Transverse colon (tissue), 4 donors: Measurements from ENCODE around the gene KRTAP5-10. TPM values are rescaled to one million over a fixed set of nuclear protein-coding genes. Genes with fewer than 3 reads are reported as not detected.
"Not testable (repeated sequence)": the region's sequence is repeated elsewhere in the genome, so short reads cannot be mapped to it uniquely, and the experiment has no call there.

ENCODE experiments used
- DNase-seq: peaks from one replicate; pipeline ENCODE4 v3.0.0-alpha.2; 2019
- H3K27ac ChIP-seq, 4 donors: fragments of 200-600 bp; sonication (generic); 2 replicates each; pipeline ENCODE4 v1.5.1; 2016 to 2018; ENCODE audit warnings: inconsistent platforms in 4 of 4
- H3K27me3 ChIP-seq: fragments of 200-600 bp; sonication (generic); 2 replicates; pipeline ENCODE4 v1.5.1; 2017; ENCODE audit warnings: inconsistent platforms
- H3K36me3 ChIP-seq, 4 donors: fragments of 200-600 bp; sonication (generic); 2 replicates each; pipeline ENCODE4 v1.5.1; 2017 to 2019; ENCODE audit warnings: inconsistent platforms in 4 of 4
- H3K4me1 ChIP-seq, 4 donors: fragments of 200-600 bp; sonication (generic); 2 replicates each; pipeline ENCODE4 v1.5.1; 2017 to 2020; ENCODE audit warnings: inconsistent platforms in 4 of 4
- H3K4me3 ChIP-seq, 4 donors: fragments of 200-600 bp; sonication (generic); 1 replicate in 1 of 4; 2 replicates in 3 of 4; pipeline versions ENCODE4 v1.5.1 to v1.6.1; 2017 to 2019; ENCODE audit warnings: inconsistent platforms in 4 of 4
- H3K9me3 ChIP-seq, 2 donors: fragments of 200-600 bp; sonication (generic); 2 replicates each; pipeline ENCODE4 v1.5.1; 2017 to 2019; ENCODE audit warnings: inconsistent platforms in 2 of 2
- CTCF ChIP-seq, 5 experiments: fragments of 200-600 bp in 3 of 5; fragments of 450-650 bp in 2 of 5; sonication (generic) in 3 of 5; IDR thresholded peaks; 1 replicate in 2 of 5; 2 replicates in 3 of 5; pipeline ENCODE4 v1.5.1; 2016 to 2017; ENCODE audit warnings: antibody characterized with exemption in 5 of 5, inconsistent platforms in 3 of 5, mild to moderate bottlenecking in 2 of 5, moderate library complexity in 1 of 5
- EP300 ChIP-seq: sonication (generic); formaldehyde crosslinking; IDR thresholded peaks from one replicate; pipeline ENCODE4 v1.6.1; 2017; ENCODE audit warnings: antibody characterized with exemption, low read depth
- POLR2A ChIP-seq: fragments of 450-650 bp; IDR thresholded peaks from one replicate; pipeline ENCODE4 v1.6.1; 2016; ENCODE audit warnings: antibody characterized with exemption, mild to moderate bottlenecking, moderate library complexity
- POLR2AphosphoS5 ChIP-seq, 3 donors: sonication (generic); formaldehyde crosslinking; IDR thresholded peaks; one replicate each; pipeline ENCODE4 v1.6.1; 2016; ENCODE audit warnings: antibody characterized with exemption in 3 of 3
- WGBS, 2 donors: methylation state at CpG; one replicate each; pipeline ENCODE4 v1.1.5; 2018; ENCODE audit warnings: low coverage in 1 of 2; 5-methylcytosine and 5-hydroxymethylcytosine counted together
- in situ Hi-C, 4 donors: fragments of 200-750 bp; cut with MboI; loops; one replicate each; pipeline versions ENCODE4 v1.15.0 to v1.15.1; 2017; ENCODE audit warnings: low sequenced_read_pairs in 3 of 4, low pct_ligation_motif_present in 1 of 4, low pct_unique_long_range_greater_than_20kb in 1 of 4
- intact Hi-C: fragments of 100-400 bp; cut with DNase I; formaldehyde crosslinking; loops from one replicate; pipeline ENCODE4 v1.15.1; 2023; ENCODE audit warnings: low total_unique reads
- total RNA-seq, 4 donors: library from RNA; depleted of rRNA; stranded (reverse); fragments of >200 nt; gene quantifications; one replicate each; pipeline ENCODE4 v1.1.0, GENCODE V29; 2016

KRTAP5-10 gene
- total RNA-seq, 4 donors from 2014 or later, result 1.8 TPM; not detected in 3

GRCh38 chr11:71539017-71539416 is 26.3 kb upstream of the KRTAP5-10 start:
- Histone ChIP-seq H3K9me3 (no peaks in the 10 kb centered on the region), H3K27me3 (no peaks in the 10 kb centered on the region), H3K36me3 (no peaks in the 10 kb centered on the region), H3K4me1 (no peaks in the 10 kb centered on the region), H3K27ac (no peak overlapping the region), H3K4me3 (no peak overlapping the region)
- DNase-seq, result no peak
- intact Hi-C loops (no loop called here), in situ Hi-C loops (no loop called here)
- TF ChIP-seq CTCF (IDR thresholded peaks at IDR 0.05), result no peak
- no peak for TF ChIP-seq POLR2AphosphoS5 (IDR thresholded peaks at IDR 0.05)
- no peak for TF ChIP-seq EP300
- no peak for TF ChIP-seq POLR2A
- WGBS, 2 donors, result 88 to 100% methylated on average over 4 to 11 of the region's 11 CpGs

GRCh38 chr11:71539971-71540370 is 25.4 kb upstream of the KRTAP5-10 start:
- H3K27ac ChIP-seq, intact Hi-C loops, H3K9me3 ChIP-seq, DNase-seq, H3K4me1 ChIP-seq, H3K36me3 ChIP-seq, H3K27me3 ChIP-seq, in situ Hi-C loops, H3K4me3 ChIP-seq: not testable (repeated sequence)
- 74% methylated on average over 11 of the region's 11 CpGs; no CpG with 5 or more reads in 1 of the 2 donors for WGBS, 2 donors

- H3K4me1 ChIP-seq, H3K36me3 ChIP-seq, H3K9me3 ChIP-seq, DNase-seq, H3K27me3 ChIP-seq, H3K27ac ChIP-seq, intact Hi-C loops, in situ Hi-C loops, H3K4me3 ChIP-seq: not testable (repeated sequence)
- 78 to 91% methylated on average over 6 to 9 of the region's 9 CpGs for WGBS, 2 donors
Measured at GRCh38 chr11:71540521-71541304, 24.6 kb upstream of the KRTAP5-10 start.

- Histone ChIP-seq H3K27me3 (no peaks in the 10 kb centered on the region), H3K27ac (no peak overlapping the region), H3K4me1 (no peaks in the 10 kb centered on the region), H3K4me3 (no peak overlapping the region), H3K36me3 (no peaks in the 10 kb centered on the region), H3K9me3 (no peaks in the 10 kb centered on the region)
- intact Hi-C loops (no loop called here), in situ Hi-C loops (no loop called here)
- 75 to 100% methylated on average over 2 to 7 of the region's 7 CpGs for WGBS, 2 donors
- TF ChIP-seq CTCF (IDR thresholded peaks at IDR 0.05), result no peak
- TF ChIP-seq POLR2A, result no peak
- no peak for TF ChIP-seq POLR2AphosphoS5 (IDR thresholded peaks at IDR 0.05)
- no peak for TF ChIP-seq EP300
- no peak for DNase-seq
Measured at GRCh38 chr11:71542382-71542781, 23.0 kb upstream of the KRTAP5-10 start.

GRCh38 chr11:71542879-71543777 is 22.2 kb upstream of the KRTAP5-10 start:
- Histone ChIP-seq H3K4me1 (no peaks in the 10 kb centered on the region), H3K27me3 (no peaks in the 10 kb centered on the region), H3K9me3 (no peaks in the 10 kb centered on the region), H3K27ac (no peak overlapping the region), H3K36me3 (no peaks in the 10 kb centered on the region), H3K4me3 (no peak overlapping the region)
- TF ChIP-seq POLR2AphosphoS5 (IDR thresholded peaks at IDR 0.05) (no peak), EP300 (no peak), CTCF (IDR thresholded peaks at IDR 0.05) (no peak), POLR2A (no peak)
- no peak for DNase-seq
- in situ Hi-C loops (no loop called here), intact Hi-C loops (no loop called here)
- 68 to 95% methylated on average over 4 to 15 of the region's 15 CpGs for WGBS, 2 donors
